WTC11 (cell line): ENCODE data around the gene C1QTNF9B. TPM values are rescaled to one million over a fixed set of nuclear protein-coding genes. Genes with fewer than 3 reads are reported as not detected.

Source experiments
- ATAC-seq: fragments of 200-7000 bp; cut with Tn5 transposase; 2 replicates; pipeline ENCODE4 v1.10.0; 2021; ENCODE audit warnings: mild to moderate bottlenecking, moderate library complexity
- CTCF ChIA-PET: fragments of 300-600 bp; sonication (Branson Sonifier 250); formaldehyde crosslinking; loops from one replicate; lab custom pipeline; 2021; ENCODE audit warnings: antibody characterized with exemption; lab: Charles Lee
- POLR2A ChIA-PET: fragments of 350-600 bp; sonication (Branson Sonifier 250); formaldehyde crosslinking; loops from one replicate; lab custom pipeline; 2021; ENCODE audit warnings: antibody characterized with exemption; lab: Charles Lee
- DNase-seq: peaks from one replicate; pipeline ENCODE4 v3.0.0; 2021; ENCODE audit warnings: low spot score
- H3K27ac Mint-ChIP-seq: 2 replicates; pipeline ENCODE4 v1.8.0; 2021; ENCODE audit warnings: mixed read lengths
- H3K27me3 Mint-ChIP-seq: 2 replicates; pipeline ENCODE4 v1.8.0; 2021; ENCODE audit warnings: low read depth, mild to moderate bottlenecking, moderate library complexity, mixed read lengths
- H3K36me3 Mint-ChIP-seq: 2 replicates; pipeline ENCODE4 v1.8.0; 2021; ENCODE audit warnings: mixed read lengths
- H3K4me1 Mint-ChIP-seq: 2 replicates; pipeline ENCODE4 v1.8.0; 2022; ENCODE audit warnings: mixed read lengths
- H3K4me3 Mint-ChIP-seq: 2 replicates; pipeline ENCODE4 v1.8.0; 2021; ENCODE audit warnings: mild to moderate bottlenecking, moderate library complexity, mixed read lengths
- H3K9me3 Mint-ChIP-seq: 2 replicates; pipeline ENCODE4 v1.8.0; 2021; ENCODE audit warnings: mixed read lengths
- ATF1 ChIP-seq: sonication (generic); formaldehyde crosslinking; IDR thresholded peaks from 2 replicates; pipeline ENCODE4 v1.8.1; 2023; ENCODE audit warnings: mild to moderate bottlenecking, moderate library complexity, missing genetic modification reagents
- CREB1 ChIP-seq: sonication (generic); formaldehyde crosslinking; IDR thresholded peaks from 2 replicates; pipeline ENCODE4 v1.8.0; 2023; ENCODE audit warnings: mild to moderate bottlenecking, missing genetic modification reagents
- EMX1 ChIP-seq: fragments of 250-450 bp; sonication (Bioruptor Pico); IDR thresholded peaks from 2 replicates; pipeline ENCODE4 v1.8.0; 2021; ENCODE audit warnings: mild to moderate bottlenecking
- GTF2I ChIP-seq: fragments of 250-450 bp; sonication (Bioruptor Pico); conservative IDR thresholded peaks from 2 replicates; pipeline ENCODE4 v1.4.0; 2021; ENCODE audit warnings: mild to moderate bottlenecking
- KAT7 ChIP-seq: sonication (generic); formaldehyde crosslinking; IDR thresholded peaks from 2 replicates; pipeline ENCODE4 v1.8.1; 2023; ENCODE audit warnings: missing genetic modification reagents, mild to moderate bottlenecking, borderline replicate concordance
- MYBL2 ChIP-seq: sonication (generic); formaldehyde crosslinking; IDR thresholded peaks from 2 replicates; pipeline ENCODE4 v1.8.1; 2023; ENCODE audit warnings: mild to moderate bottlenecking, moderate library complexity, missing genetic modification reagents
- NFE2L1 ChIP-seq: sonication (generic); formaldehyde crosslinking; IDR thresholded peaks from 2 replicates; pipeline ENCODE4 v1.8.1; 2023; ENCODE audit warnings: missing genetic modification reagents
- RORB ChIP-seq: fragments of 250-450 bp; sonication (Bioruptor Pico); IDR thresholded peaks from 2 replicates; pipeline ENCODE4 v1.9.0; 2021; ENCODE audit warnings: mild to moderate bottlenecking
- SP1 ChIP-seq: sonication (generic); formaldehyde crosslinking; conservative IDR thresholded peaks from 2 replicates; pipeline ENCODE4 v1.8.1; 2022; ENCODE audit warnings: missing genetic modification reagents
- TEAD1 ChIP-seq: sonication (generic); formaldehyde crosslinking; IDR thresholded peaks from 2 replicates; pipeline ENCODE4 v1.8.0; 2022; ENCODE audit warnings: mild to moderate bottlenecking, missing genetic modification reagents
- TEAD4 ChIP-seq: sonication (generic); formaldehyde crosslinking; IDR thresholded peaks from 2 replicates; pipeline ENCODE4 v1.8.0; 2022; ENCODE audit warnings: mild to moderate bottlenecking, missing genetic modification reagents
- ZNF219 ChIP-seq: sonication (generic); formaldehyde crosslinking; IDR thresholded peaks from 2 replicates; pipeline ENCODE4 v1.8.0; 2023; ENCODE audit warnings: missing genetic modification reagents, mild to moderate bottlenecking, borderline replicate concordance
- ZNF232 ChIP-seq: sonication (generic); formaldehyde crosslinking; IDR thresholded peaks from 2 replicates; pipeline ENCODE4 v1.8.0; 2022; ENCODE audit warnings: mild to moderate bottlenecking, missing genetic modification reagents
- total RNA-seq: library from RNA; stranded (reverse); gene quantifications from 3 replicates; pipeline ENCODE4 v1.2.3, GENCODE V29; 2021
- TF ChIP-seq, protein P1 (sequence below): sonication (generic); formaldehyde crosslinking; IDR thresholded peaks from 2 replicates; pipeline ENCODE4 v1.8.1; 2023; ENCODE audit warnings: mild to moderate bottlenecking, missing genetic modification reagents, moderate library complexity
- TF ChIP-seq, protein P2 (sequence below): sonication (generic); formaldehyde crosslinking; IDR thresholded peaks from 2 replicates; pipeline ENCODE4 v1.8.1; 2022; ENCODE audit warnings: mild to moderate bottlenecking, moderate library complexity, missing genetic modification reagents
- TF ChIP-seq, protein P3 (sequence below): sonication (generic); formaldehyde crosslinking; IDR thresholded peaks from 2 replicates; pipeline ENCODE4 v1.8.1; 2023; ENCODE audit warnings: mild to moderate bottlenecking, missing genetic modification reagents
- TF ChIP-seq, protein P4 (sequence below): sonication (generic); formaldehyde crosslinking; IDR thresholded peaks from 2 replicates; pipeline ENCODE4 v1.8.1; 2022; ENCODE audit warnings: low read depth, mild to moderate bottlenecking, moderate library complexity, missing genetic modification reagents, borderline replicate concordance
- TF ChIP-seq, protein P5 (sequence below): sonication (generic); formaldehyde crosslinking; IDR thresholded peaks from 2 replicates; pipeline ENCODE4 v1.8.0; 2022; ENCODE audit warnings: mild to moderate bottlenecking, missing genetic modification reagents
- TF ChIP-seq, protein P6 (sequence below): fragments of 250-450 bp; sonication (Bioruptor Pico); IDR thresholded peaks from 2 replicates; pipeline ENCODE4 v1.9.0; 2021; ENCODE audit warnings: mild to moderate bottlenecking, borderline replicate concordance
- TF ChIP-seq, protein P7 (sequence below): fragments of 250-450 bp; sonication (Bioruptor Pico); IDR thresholded peaks from 2 replicates; pipeline ENCODE4 v1.8.0; 2021; ENCODE audit warnings: mild to moderate bottlenecking
- TF ChIP-seq, protein P8 (sequence below): fragments of 250-450 bp; sonication (Bioruptor Pico); IDR thresholded peaks from 2 replicates; pipeline ENCODE4 v2.1.2; 2022; ENCODE audit warnings: mild to moderate bottlenecking, moderate library complexity

Gene C1QTNF9B
- total RNA-seq, 1 experiment from 2014 or later: 0.20 TPM

DNA sequence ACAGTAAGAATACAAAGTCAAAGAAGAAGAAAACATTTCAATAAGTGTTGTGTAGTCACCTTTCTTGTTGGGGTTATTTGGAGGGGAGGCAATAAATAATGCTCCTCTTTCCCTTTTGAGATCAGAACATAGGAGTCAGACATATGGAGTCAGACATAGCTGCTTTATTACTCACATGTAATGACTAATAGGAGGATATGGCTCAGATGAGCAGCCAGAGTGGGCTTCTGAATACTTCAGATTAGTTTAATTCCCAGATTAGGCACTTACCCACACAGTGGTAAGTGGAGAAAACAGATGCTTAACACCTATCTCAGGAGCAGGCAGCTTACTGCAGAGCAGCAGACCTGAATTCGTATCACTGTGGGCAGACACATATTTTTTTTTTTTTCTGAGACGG lies 31.7 kb upstream of the C1QTNF9B start:
- H3K4me1 Mint-ChIP-seq: no peaks in the 10 kb centered on the region
- POLR2A ChIA-PET: no interaction called here
- H3K36me3 Mint-ChIP-seq: no peaks in the 10 kb centered on the region
- H3K9me3 Mint-ChIP-seq: no peaks in the 10 kb centered on the region
- TF ChIP-seq ATF1 (CRISPR knock-in tag): no peak
- TF ChIP-seq, protein P1, sequence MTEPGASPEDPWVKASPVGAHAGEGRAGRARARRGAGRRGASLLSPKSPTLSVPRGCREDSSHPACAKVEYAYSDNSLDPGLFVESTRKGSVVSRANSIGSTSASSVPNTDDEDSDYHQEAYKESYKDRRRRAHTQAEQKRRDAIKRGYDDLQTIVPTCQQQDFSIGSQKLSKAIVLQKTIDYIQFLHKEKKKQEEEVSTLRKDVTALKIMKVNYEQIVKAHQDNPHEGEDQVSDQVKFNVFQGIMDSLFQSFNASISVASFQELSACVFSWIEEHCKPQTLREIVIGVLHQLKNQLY (CRISPR knock-in tag): no peak
- no peak for TF ChIP-seq SP1 (CRISPR knock-in tag)
- TF ChIP-seq, protein P2, sequence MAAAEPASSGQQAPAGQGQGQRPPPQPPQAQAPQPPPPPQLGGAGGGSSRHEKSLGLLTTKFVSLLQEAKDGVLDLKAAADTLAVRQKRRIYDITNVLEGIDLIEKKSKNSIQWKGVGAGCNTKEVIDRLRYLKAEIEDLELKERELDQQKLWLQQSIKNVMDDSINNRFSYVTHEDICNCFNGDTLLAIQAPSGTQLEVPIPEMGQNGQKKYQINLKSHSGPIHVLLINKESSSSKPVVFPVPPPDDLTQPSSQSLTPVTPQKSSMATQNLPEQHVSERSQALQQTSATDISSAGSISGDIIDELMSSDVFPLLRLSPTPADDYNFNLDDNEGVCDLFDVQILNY (CRISPR knock-in tag): no peak
- TF ChIP-seq EMX1: no peak
- no peaks in the 10 kb centered on the region for H3K27me3 Mint-ChIP-seq
- ATAC-seq: no peak
- no peak overlapping the region for H3K27ac Mint-ChIP-seq
- no peak overlapping the region for H3K4me3 Mint-ChIP-seq
- DNase-seq: no peak
- CTCF ChIA-PET: no interaction called here

DNA sequence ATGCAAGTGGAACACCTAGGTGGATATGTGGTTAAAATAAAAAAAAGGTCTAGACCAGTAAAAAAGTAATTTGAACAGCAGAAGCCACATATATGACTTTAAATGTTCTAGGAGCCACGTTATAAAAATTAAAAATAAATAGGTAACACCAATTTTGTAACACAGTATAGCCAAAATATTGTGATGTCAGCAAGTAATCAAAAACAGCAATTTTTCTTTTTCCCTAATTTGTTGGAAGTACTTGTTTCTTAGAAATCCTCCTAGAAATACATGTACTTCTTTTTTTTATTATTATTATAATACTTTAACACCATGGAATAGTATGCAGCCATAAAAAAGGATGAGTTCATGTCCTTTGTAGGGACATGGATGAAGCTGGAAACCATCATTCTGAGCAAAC lies 25.7 kb upstream of the C1QTNF9B start:
- no peaks in the 10 kb centered on the region for H3K27me3 Mint-ChIP-seq
- peaks cover 17% of the 10 kb centered on the region for H3K4me1 Mint-ChIP-seq
- CTCF ChIA-PET: interaction anchor here (0.7 to 2.7 kb wide), 3 partner anchors 14 to 37 kb away, joined by 3 to 41 read pairs (median 3); no protein-coding TSS in a partner anchor
- H3K36me3 Mint-ChIP-seq: no peaks in the 10 kb centered on the region
- no peak for DNase-seq
- POLR2A ChIA-PET: no interaction called here
- ATAC-seq: no peak
- no peak overlapping the region for H3K4me3 Mint-ChIP-seq
- H3K27ac Mint-ChIP-seq: no peak overlapping the region
- peaks cover 7% of the 10 kb centered on the region for H3K9me3 Mint-ChIP-seq
- no peak for TF ChIP-seq TEAD1 (CRISPR knock-in tag)
- TF ChIP-seq KAT7 (CRISPR knock-in tag): no peak
- TF ChIP-seq, protein P3, sequence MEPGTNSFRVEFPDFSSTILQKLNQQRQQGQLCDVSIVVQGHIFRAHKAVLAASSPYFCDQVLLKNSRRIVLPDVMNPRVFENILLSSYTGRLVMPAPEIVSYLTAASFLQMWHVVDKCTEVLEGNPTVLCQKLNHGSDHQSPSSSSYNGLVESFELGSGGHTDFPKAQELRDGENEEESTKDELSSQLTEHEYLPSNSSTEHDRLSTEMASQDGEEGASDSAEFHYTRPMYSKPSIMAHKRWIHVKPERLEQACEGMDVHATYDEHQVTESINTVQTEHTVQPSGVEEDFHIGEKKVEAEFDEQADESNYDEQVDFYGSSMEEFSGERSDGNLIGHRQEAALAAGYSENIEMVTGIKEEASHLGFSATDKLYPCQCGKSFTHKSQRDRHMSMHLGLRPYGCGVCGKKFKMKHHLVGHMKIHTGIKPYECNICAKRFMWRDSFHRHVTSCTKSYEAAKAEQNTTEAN (CRISPR knock-in tag): no peak
- TF ChIP-seq ZNF232 (CRISPR knock-in tag): no peak
- TF ChIP-seq ZNF219 (CRISPR knock-in tag): no peak
- TF ChIP-seq, protein P4, sequence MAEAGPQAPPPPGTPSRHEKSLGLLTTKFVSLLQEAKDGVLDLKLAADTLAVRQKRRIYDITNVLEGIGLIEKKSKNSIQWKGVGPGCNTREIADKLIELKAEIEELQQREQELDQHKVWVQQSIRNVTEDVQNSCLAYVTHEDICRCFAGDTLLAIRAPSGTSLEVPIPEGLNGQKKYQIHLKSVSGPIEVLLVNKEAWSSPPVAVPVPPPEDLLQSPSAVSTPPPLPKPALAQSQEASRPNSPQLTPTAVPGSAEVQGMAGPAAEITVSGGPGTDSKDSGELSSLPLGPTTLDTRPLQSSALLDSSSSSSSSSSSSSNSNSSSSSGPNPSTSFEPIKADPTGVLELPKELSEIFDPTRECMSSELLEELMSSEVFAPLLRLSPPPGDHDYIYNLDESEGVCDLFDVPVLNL (CRISPR knock-in tag): no peak
- TF ChIP-seq, protein P5, sequence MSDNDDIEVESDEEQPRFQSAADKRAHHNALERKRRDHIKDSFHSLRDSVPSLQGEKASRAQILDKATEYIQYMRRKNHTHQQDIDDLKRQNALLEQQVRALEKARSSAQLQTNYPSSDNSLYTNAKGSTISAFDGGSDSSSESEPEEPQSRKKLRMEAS (CRISPR knock-in tag): no peak
- TF ChIP-seq RORB (CRISPR knock-in tag): no peak
- TF ChIP-seq, protein P6, sequence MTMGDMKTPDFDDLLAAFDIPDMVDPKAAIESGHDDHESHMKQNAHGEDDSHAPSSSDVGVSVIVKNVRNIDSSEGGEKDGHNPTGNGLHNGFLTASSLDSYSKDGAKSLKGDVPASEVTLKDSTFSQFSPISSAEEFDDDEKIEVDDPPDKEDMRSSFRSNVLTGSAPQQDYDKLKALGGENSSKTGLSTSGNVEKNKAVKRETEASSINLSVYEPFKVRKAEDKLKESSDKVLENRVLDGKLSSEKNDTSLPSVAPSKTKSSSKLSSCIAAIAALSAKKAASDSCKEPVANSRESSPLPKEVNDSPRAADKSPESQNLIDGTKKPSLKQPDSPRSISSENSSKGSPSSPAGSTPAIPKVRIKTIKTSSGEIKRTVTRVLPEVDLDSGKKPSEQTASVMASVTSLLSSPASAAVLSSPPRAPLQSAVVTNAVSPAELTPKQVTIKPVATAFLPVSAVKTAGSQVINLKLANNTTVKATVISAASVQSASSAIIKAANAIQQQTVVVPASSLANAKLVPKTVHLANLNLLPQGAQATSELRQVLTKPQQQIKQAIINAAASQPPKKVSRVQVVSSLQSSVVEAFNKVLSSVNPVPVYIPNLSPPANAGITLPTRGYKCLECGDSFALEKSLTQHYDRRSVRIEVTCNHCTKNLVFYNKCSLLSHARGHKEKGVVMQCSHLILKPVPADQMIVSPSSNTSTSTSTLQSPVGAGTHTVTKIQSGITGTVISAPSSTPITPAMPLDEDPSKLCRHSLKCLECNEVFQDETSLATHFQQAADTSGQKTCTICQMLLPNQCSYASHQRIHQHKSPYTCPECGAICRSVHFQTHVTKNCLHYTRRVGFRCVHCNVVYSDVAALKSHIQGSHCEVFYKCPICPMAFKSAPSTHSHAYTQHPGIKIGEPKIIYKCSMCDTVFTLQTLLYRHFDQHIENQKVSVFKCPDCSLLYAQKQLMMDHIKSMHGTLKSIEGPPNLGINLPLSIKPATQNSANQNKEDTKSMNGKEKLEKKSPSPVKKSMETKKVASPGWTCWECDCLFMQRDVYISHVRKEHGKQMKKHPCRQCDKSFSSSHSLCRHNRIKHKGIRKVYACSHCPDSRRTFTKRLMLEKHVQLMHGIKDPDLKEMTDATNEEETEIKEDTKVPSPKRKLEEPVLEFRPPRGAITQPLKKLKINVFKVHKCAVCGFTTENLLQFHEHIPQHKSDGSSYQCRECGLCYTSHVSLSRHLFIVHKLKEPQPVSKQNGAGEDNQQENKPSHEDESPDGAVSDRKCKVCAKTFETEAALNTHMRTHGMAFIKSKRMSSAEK: no peak
- no peak for TF ChIP-seq NFE2L1 (CRISPR knock-in tag)
- TF ChIP-seq, protein P7, sequence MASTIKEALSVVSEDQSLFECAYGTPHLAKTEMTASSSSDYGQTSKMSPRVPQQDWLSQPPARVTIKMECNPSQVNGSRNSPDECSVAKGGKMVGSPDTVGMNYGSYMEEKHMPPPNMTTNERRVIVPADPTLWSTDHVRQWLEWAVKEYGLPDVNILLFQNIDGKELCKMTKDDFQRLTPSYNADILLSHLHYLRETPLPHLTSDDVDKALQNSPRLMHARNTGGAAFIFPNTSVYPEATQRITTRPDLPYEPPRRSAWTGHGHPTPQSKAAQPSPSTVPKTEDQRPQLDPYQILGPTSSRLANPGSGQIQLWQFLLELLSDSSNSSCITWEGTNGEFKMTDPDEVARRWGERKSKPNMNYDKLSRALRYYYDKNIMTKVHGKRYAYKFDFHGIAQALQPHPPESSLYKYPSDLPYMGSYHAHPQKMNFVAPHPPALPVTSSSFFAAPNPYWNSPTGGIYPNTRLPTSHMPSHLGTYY (CRISPR knock-in tag): no peak
- no peak for TF ChIP-seq MYBL2
- TF ChIP-seq, protein P8, sequence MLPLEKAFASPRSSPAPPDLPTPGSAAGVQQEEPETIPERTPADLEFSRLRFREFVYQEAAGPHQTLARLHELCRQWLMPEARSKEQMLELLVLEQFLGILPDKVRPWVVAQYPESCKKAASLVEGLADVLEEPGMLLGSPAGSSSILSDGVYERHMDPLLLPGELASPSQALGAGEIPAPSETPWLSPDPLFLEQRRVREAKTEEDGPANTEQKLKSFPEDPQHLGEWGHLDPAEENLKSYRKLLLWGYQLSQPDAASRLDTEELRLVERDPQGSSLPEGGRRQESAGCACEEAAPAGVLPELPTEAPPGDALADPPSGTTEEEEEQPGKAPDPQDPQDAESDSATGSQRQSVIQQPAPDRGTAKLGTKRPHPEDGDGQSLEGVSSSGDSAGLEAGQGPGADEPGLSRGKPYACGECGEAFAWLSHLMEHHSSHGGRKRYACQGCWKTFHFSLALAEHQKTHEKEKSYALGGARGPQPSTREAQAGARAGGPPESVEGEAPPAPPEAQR (CRISPR knock-in tag): no peak
- TF ChIP-seq CREB1 (CRISPR knock-in tag): no peak
- TF ChIP-seq GTF2I (CRISPR knock-in tag): no peak; the same call in 1 of the 2 replicates
- TF ChIP-seq TEAD4: no peak
